Mesenchymal stem cell (in vitro differentiated cells and primary cell): ENCODE results near the gene PALS1.

ENCODE experiments used
- DNase-seq: peaks from one replicate; pipeline ENCODE4 v3.0.0-alpha.2; 2013
- H2AFZ ChIP-seq: one replicate; pipeline ENCODE4 v1.6.1; 2013; ENCODE audit warnings: low read depth, mild to moderate bottlenecking, control low read depth, inconsistent platforms, low read length, moderate library complexity
- H2AK5ac ChIP-seq: 2 replicates; pipeline ENCODE4 v1.6.1; 2013; ENCODE audit warnings: low read length, moderate library complexity, mild to moderate bottlenecking, inconsistent platforms; ENCODE audit not compliant: severe bottlenecking
- H2BK120ac ChIP-seq: one replicate; pipeline ENCODE4 v1.6.1; 2013; ENCODE audit warnings: low read depth, mild to moderate bottlenecking, inconsistent platforms, low read length, moderate library complexity
- H2BK12ac ChIP-seq, 2 experiments: one replicate each; pipeline ENCODE4 v1.6.1; 2013; ENCODE audit warnings: inconsistent platforms in 2 of 2, low read length in 2 of 2, mild to moderate bottlenecking in 2 of 2, moderate library complexity in 2 of 2, control low read depth in 1 of 2
- H2BK15ac ChIP-seq: one replicate; pipeline ENCODE4 v1.6.1; 2013; ENCODE audit warnings: mild to moderate bottlenecking, low read depth, inconsistent platforms; ENCODE audit not compliant: poor library complexity, severe bottlenecking
- H2BK5ac ChIP-seq: 2 replicates; pipeline ENCODE4 v1.6.1; 2013; ENCODE audit warnings: low read depth, mild to moderate bottlenecking, low read length, control low read depth, inconsistent platforms; ENCODE audit not compliant: poor library complexity, severe bottlenecking
- H3K14ac ChIP-seq, 2 experiments: one replicate each; pipeline ENCODE4 v1.6.1; 2013; ENCODE audit warnings: inconsistent platforms in 2 of 2, low read length in 2 of 2, control low read depth in 1 of 2, mild to moderate bottlenecking in 1 of 2, moderate library complexity in 1 of 2
- H3K18ac ChIP-seq, 2 experiments: one replicate each; pipeline ENCODE4 v1.6.1; 2013; ENCODE audit warnings: inconsistent platforms in 2 of 2, low read length in 2 of 2, control low read depth in 1 of 2, low read depth in 1 of 2, mild to moderate bottlenecking in 1 of 2
- H3K23ac ChIP-seq, 2 experiments: one replicate each; pipeline ENCODE4 v1.6.1; 2013; ENCODE audit warnings: inconsistent platforms in 2 of 2, low read length in 2 of 2, mild to moderate bottlenecking in 2 of 2, moderate library complexity in 2 of 2, control low read depth in 1 of 2
- H3K27ac ChIP-seq: 2 replicates; pipeline ENCODE4 v1.5.1; 2013; ENCODE audit warnings: mild to moderate bottlenecking, moderate library complexity, low read length, control low read depth, inconsistent platforms; ENCODE audit not compliant: poor library complexity, severe bottlenecking
- H3K27me3 ChIP-seq, 2 experiments: 2 replicates each; pipeline versions ENCODE4 v1.6.1 to v1.7.0; 2013; ENCODE audit warnings: low read length in 2 of 2, mild to moderate bottlenecking in 2 of 2, moderate library complexity in 2 of 2, control low read depth in 1 of 2, inconsistent platforms in 1 of 2; ENCODE audit not compliant: control insufficient read depth in 1 of 2, insufficient read depth in 1 of 2
- H3K36me3 ChIP-seq, 2 experiments: 2 replicates each; pipeline versions ENCODE4 v1.6.1 to v1.7.0; 2013; ENCODE audit warnings: low read length in 2 of 2, control low read depth in 1 of 2, inconsistent platforms in 1 of 2, low read depth in 1 of 2, mild to moderate bottlenecking in 1 of 2; ENCODE audit not compliant: insufficient read depth in 2 of 2, control insufficient read depth in 1 of 2
- H3K4ac ChIP-seq, 2 experiments: one replicate each; pipeline ENCODE4 v1.6.1; 2013; ENCODE audit warnings: inconsistent platforms in 2 of 2, low read length in 2 of 2, mild to moderate bottlenecking in 2 of 2, moderate library complexity in 2 of 2, control low read depth in 1 of 2, low read depth in 1 of 2
- H3K4me1 ChIP-seq: 2 replicates; pipeline ENCODE4 v1.6.1; 2013; ENCODE audit warnings: low read depth, low read length, control low read depth; ENCODE audit not compliant: control insufficient read depth, insufficient read depth
- H3K4me2 ChIP-seq: 2 replicates; pipeline ENCODE4 v1.6.1; 2013; ENCODE audit warnings: low read length, mild to moderate bottlenecking, inconsistent platforms; ENCODE audit not compliant: poor library complexity, severe bottlenecking
- H3K4me3 ChIP-seq, 2 experiments: 2 replicates each; pipeline versions ENCODE4 v1.5.1 to v1.7.0; 2013; ENCODE audit warnings: low read length in 2 of 2, mild to moderate bottlenecking in 2 of 2, control low read depth in 1 of 2, low read depth in 1 of 2; ENCODE audit not compliant: insufficient read depth in 1 of 2
- H3K79me1 ChIP-seq: replicated peaks from 2 replicates; pipeline ENCODE4 v1.6.1; 2013; ENCODE audit warnings: mild to moderate bottlenecking, control low read depth, low read length, inconsistent platforms; ENCODE audit not compliant: poor library complexity, severe bottlenecking
- H3K9ac ChIP-seq: 2 replicates; pipeline ENCODE4 v1.7.0; 2013; ENCODE audit warnings: mild to moderate bottlenecking, low read length, moderate library complexity
- H3K9me3 ChIP-seq: 2 replicates; pipeline ENCODE4 v1.7.0; 2013; ENCODE audit warnings: mild to moderate bottlenecking, low read length; ENCODE audit not compliant: control insufficient read depth
- H4K8ac ChIP-seq: one replicate; pipeline ENCODE4 v1.6.1; 2013; ENCODE audit warnings: inconsistent platforms, mild to moderate bottlenecking, low read length, moderate library complexity
- H4K91ac ChIP-seq: one replicate; pipeline ENCODE4 v1.6.1; 2013; ENCODE audit warnings: mild to moderate bottlenecking, low read length, inconsistent platforms
- WGBS: methylation state at CpG from one replicate; pipeline ENCODE4 v1.1.7; 2013; ENCODE audit warnings: mixed read lengths; 5-methylcytosine and 5-hydroxymethylcytosine counted together

PALS1 gene

DNA sequence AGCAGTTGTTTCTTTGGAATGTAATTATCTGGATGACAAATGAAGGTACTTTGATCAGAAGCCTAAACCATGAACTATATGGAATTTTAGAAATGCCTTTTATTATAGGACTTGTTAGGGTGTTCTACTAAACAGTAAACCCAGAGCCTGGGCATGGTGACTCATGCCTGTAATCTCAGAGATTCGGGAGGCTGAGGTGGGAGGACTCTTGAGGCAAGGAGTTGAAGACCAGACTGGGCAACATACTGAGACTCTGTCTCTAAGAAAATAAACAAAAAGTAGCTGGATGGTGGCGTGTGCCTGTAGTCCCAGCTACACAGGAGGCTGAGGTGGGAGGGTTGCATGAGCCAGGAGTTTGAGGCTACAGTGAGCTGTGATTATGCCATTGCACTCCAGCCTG lies 23.9 kb downstream of the PALS1 start:
- H2BK5ac ChIP-seq: no peak overlapping the region
- no peaks in the 10 kb centered on the region for H3K36me3 ChIP-seq
- H2BK15ac ChIP-seq: no peak overlapping the region
- no peaks in the 10 kb centered on the region for H3K9me3 ChIP-seq
- H3K23ac ChIP-seq: no peak overlapping the region
- H3K79me1 ChIP-seq: peaks cover 1% of the 10 kb centered on the region
- no peak overlapping the region for H3K9ac ChIP-seq
- H2BK12ac ChIP-seq: no peak overlapping the region
- H3K4me3 ChIP-seq: no peak overlapping the region
- H3K4ac ChIP-seq: no peak overlapping the region
- H3K14ac ChIP-seq: no peak overlapping the region
- H3K27me3 ChIP-seq: no peaks in the 10 kb centered on the region
- H3K4me2 ChIP-seq: no peak overlapping the region
- no peak overlapping the region for H2AFZ ChIP-seq
- DNase-seq: no peak
- no peak overlapping the region for H3K27ac ChIP-seq
- H2BK120ac ChIP-seq: no peak overlapping the region
- H2AK5ac ChIP-seq: no peak overlapping the region
- H4K91ac ChIP-seq: no peak overlapping the region
- no peak overlapping the region for H3K18ac ChIP-seq
- peaks cover 7% of the 10 kb centered on the region for H3K4me1 ChIP-seq
- WGBS: 27% methylated on average over 2 of the region's 2 CpGs
- H4K8ac ChIP-seq: no peak overlapping the region

DNA sequence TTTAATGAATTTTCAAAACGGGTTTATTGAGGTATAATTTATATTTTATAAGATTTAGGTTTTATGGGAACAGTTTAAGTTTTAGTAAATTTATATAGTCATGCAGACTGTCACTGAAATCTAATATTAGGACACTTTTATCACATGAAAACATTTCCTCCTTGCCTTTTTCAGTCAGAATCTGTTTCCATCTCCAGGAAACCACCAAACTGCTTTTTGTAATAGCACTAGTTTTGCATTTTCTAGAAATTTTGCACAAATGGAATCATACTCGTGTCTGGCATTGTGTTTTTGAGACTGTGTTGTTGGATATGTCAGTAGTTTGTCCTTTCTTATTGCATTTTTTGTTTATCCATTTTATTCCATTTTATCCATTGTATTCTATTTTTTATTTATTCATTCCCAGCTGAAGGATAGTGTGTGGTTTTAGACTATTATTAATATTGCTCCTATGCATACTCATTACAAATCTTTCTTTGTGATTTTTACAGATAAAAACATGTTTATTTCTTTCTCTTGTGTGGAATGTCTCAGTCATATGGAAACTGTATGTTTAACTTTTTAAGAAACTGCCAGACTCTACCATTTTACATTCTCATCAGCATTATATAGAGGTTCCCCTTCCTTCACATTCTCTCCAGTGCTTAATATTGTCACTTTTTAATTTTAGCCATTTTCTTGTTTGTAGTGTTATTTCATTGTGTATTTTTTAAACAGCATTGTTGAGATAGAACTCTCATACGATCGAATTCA lies 26.5 kb downstream of the PALS1 start:
- Histone ChIP-seq H3K4me3 (peak overlapping the region in 1 of 2 experiments; percentile 71), H4K8ac (no peak overlapping the region), H2AFZ (no peak overlapping the region), H3K27me3 (no peaks in the 10 kb centered on the region), H3K27ac (no peak overlapping the region), H3K79me1 (no peaks in the 10 kb centered on the region), H2BK5ac (no peak overlapping the region), H2BK12ac (no peak overlapping the region), H2BK120ac (no peak overlapping the region), H2AK5ac (no peak overlapping the region), H3K14ac (no peak overlapping the region), H3K23ac (no peak overlapping the region), H3K4ac (no peak overlapping the region), H3K9me3 (no peaks in the 10 kb centered on the region), H4K91ac (no peak overlapping the region), H3K4me2 (no peak overlapping the region), H3K4me1 (peaks cover 7% of the 10 kb centered on the region), H3K18ac (no peak overlapping the region), H2BK15ac (no peak overlapping the region), H3K36me3 (peaks cover 3 to 6% of the 10 kb centered on the region in 2 experiments), H3K9ac (peak overlapping the region; percentile 92)
- DNase-seq: no peak
- 71% methylated on average over 2 of the region's 4 CpGs for WGBS

DNA sequence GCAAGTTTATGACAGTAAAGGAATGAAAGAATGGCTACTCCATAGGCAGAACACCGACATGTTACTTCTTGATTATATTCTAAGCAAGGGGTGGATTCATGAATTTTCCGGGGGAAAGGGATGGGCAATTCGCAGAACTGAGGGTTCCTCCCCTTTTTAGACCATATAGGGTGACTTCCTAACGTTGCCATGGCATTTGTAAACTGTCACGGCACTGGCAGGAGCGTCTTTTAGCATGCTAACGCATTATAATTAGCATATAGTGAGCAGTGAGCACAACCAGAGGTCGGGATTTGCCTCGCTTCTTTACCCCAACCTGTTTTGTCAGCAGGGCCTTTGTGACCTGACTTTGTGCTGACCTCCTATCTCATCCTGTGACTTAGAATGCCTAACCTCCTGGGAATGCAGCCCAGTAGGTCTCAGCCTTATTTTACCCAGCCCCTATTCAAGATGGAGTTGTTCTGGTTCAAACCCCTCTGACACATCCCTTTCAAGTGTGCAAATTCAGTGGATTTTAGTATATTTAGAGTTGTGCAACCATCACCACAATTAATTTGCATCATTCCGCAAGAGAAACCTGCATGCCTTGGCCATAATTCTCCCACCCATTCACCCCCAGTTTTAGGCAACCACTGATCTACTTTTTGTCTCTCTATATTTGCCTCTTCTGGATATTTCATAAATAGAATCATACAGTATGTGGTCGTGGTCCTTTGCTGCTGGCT lies 27.4 kb downstream of the PALS1 start:
- Histone ChIP-seq H4K8ac (peak overlapping the region; percentile 63), H2BK5ac (no peak overlapping the region), H3K4me3 (peak overlapping the region in 1 of 2 experiments; percentile 71), H2AFZ (no peak overlapping the region), H3K9ac (peak overlapping the region; percentile 92), H3K18ac (no peak overlapping the region), H3K4me2 (no peak overlapping the region), H3K9me3 (no peaks in the 10 kb centered on the region), H3K79me1 (no peaks in the 10 kb centered on the region), H3K27ac (no peak overlapping the region), H2AK5ac (no peak overlapping the region), H4K91ac (no peak overlapping the region), H3K4me1 (peaks cover 7% of the 10 kb centered on the region), H3K4ac (no peak overlapping the region), H2BK12ac (no peak overlapping the region), H3K14ac (no peak overlapping the region), H3K36me3 (peaks cover 4 to 6% of the 10 kb centered on the region in 2 experiments), H2BK15ac (no peak overlapping the region), H3K27me3 (no peaks in the 10 kb centered on the region), H2BK120ac (no peak overlapping the region), H3K23ac (no peak overlapping the region)
- peak; percentile 44 for DNase-seq
- WGBS: 40% methylated on average over 10 of the region's 11 CpGs

DNA sequence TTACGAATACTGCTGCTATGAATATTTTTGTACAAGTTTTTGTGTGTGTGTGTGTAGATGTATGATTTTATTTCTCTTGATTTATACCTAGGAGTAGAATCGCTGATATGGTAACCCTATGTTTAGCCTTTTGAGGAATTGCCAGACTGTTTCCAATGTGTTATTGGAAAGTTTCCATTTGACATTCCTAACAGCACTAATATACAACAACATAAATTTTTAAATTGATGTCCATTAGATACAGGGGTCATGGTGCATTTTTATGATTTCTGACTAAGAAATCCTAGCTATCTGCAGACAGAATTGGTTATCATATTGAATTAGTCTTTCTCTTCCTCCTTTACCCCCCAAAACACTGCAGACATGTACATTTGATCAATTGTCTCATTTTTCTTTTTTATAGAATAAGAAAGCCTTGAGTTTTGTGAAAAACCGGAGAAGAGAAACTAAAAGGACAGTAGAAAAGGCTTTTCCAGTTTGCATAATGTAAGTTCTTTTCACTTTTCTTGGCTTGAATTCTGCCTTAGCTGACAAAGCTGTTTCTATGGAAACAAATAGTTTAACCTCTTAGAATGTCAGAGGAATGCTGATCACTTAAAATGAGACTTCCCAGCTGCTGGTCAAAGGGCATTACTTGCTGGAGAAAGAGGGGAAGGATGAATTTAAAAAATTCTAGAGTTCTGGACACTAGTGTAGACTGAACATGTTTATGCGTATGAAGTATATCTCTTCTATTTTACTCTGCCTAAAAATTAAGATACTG lies 28.2 kb downstream of the PALS1 start:
- H2AFZ ChIP-seq: no peak overlapping the region
- H2AK5ac ChIP-seq: no peak overlapping the region
- no peak overlapping the region for H3K4ac ChIP-seq
- peak overlapping the region in 1 of 2 experiments; percentile 71 for H3K4me3 ChIP-seq
- H2BK120ac ChIP-seq: no peak overlapping the region
- H3K23ac ChIP-seq: no peak overlapping the region
- H4K8ac ChIP-seq: no peak overlapping the region
- H2BK15ac ChIP-seq: no peak overlapping the region
- H2BK5ac ChIP-seq: no peak overlapping the region
- H3K9ac ChIP-seq: peak overlapping the region; percentile 92
- WGBS: 79% methylated on average over 2 of the region's 4 CpGs
- H3K9me3 ChIP-seq: no peaks in the 10 kb centered on the region
- no peak overlapping the region for H2BK12ac ChIP-seq
- peak; percentile 85 for DNase-seq
- peaks cover 4 to 6% of the 10 kb centered on the region in 2 experiments for H3K36me3 ChIP-seq
- H3K14ac ChIP-seq: no peak overlapping the region
- no peaks in the 10 kb centered on the region for H3K27me3 ChIP-seq
- H3K79me1 ChIP-seq: no peaks in the 10 kb centered on the region
- H3K4me1 ChIP-seq: peaks cover 5% of the 10 kb centered on the region
- no peak overlapping the region for H4K91ac ChIP-seq
- H3K4me2 ChIP-seq: no peak overlapping the region
- H3K18ac ChIP-seq: no peak overlapping the region
- H3K27ac ChIP-seq: peak overlapping the region; percentile 91
